ENCODE measurements around the gene SPOCK1. TPM values are rescaled to one million over a fixed set of nuclear protein-coding genes. Genes with fewer than 3 reads are reported as not detected.

The SPOCK1 gene
- polyA plus RNA-seq, 1 donor = 6.3 TPM

- Histone ChIP-seq H3K4me1 (ENCODE audit: control insufficient read depth, insufficient read depth, low read length) (no peaks in the 10 kb centered on the region), H3K27me3 (ENCODE audit: control insufficient read depth, insufficient read depth, low read length) (no peaks in the 10 kb centered on the region), H3K4me3 (ENCODE audit: low read length) (no peak overlapping the region), H3K36me3 (ENCODE audit: control insufficient read depth, insufficient read depth, low read length) (no peaks in the 10 kb centered on the region), H3K27ac (ENCODE audit: low read length) (no peak overlapping the region), H3K9me3 (ENCODE audit: control insufficient read depth, low read depth, low read length) (no peaks in the 10 kb centered on the region)
- no peak for DNase-seq
- WGBS (ENCODE audit: insufficient coverage, low lambda C conversion rate) = no CpG with 5 or more reads among the region's 4 CpGs
Observed at GRCh38 chr5:137340881-137341280, 158.2 kb downstream of the SPOCK1 start.

GRCh38 chr5:137336565-137337120, 162.5 kb downstream of the SPOCK1 start:
- no peak for DNase-seq
- Histone ChIP-seq H3K36me3 (ENCODE audit: control insufficient read depth, insufficient read depth, low read length) (no peaks in the 10 kb centered on the region), H3K27ac (ENCODE audit: low read length) (no peak overlapping the region), H3K27me3 (ENCODE audit: control insufficient read depth, insufficient read depth, low read length) (no peaks in the 10 kb centered on the region), H3K4me1 (ENCODE audit: control insufficient read depth, insufficient read depth, low read length) (no peaks in the 10 kb centered on the region), H3K4me3 (ENCODE audit: low read length) (no peak overlapping the region), H3K9me3 (ENCODE audit: control insufficient read depth, low read depth, low read length) (no peaks in the 10 kb centered on the region)

GRCh38 chr5:137336161-137336560, 163.0 kb downstream of the SPOCK1 start:
- Histone ChIP-seq H3K9me3 (ENCODE audit: control insufficient read depth, low read depth, low read length) (no peaks in the 10 kb centered on the region), H3K27me3 (ENCODE audit: control insufficient read depth, insufficient read depth, low read length) (no peaks in the 10 kb centered on the region), H3K36me3 (ENCODE audit: control insufficient read depth, insufficient read depth, low read length) (no peaks in the 10 kb centered on the region), H3K27ac (ENCODE audit: low read length) (no peak overlapping the region), H3K4me3 (ENCODE audit: low read length) (no peak overlapping the region), H3K4me1 (ENCODE audit: control insufficient read depth, insufficient read depth, low read length) (no peaks in the 10 kb centered on the region)
- no peak for DNase-seq
- WGBS (ENCODE audit: insufficient coverage, low lambda C conversion rate) = no CpG with 5 or more reads among the region's 1 CpG

- H3K4me1 ChIP-seq (ENCODE audit: control insufficient read depth, insufficient read depth, low read length) = no peaks in the 10 kb centered on the region
- DNase-seq = no peak
- WGBS (ENCODE audit: insufficient coverage, low lambda C conversion rate) = no CpG with 5 or more reads among the region's 5 CpGs
- no peak overlapping the region for H3K4me3 ChIP-seq (ENCODE audit: low read length)
- no peaks in the 10 kb centered on the region for H3K27me3 ChIP-seq (ENCODE audit: control insufficient read depth, insufficient read depth, low read length)
- no peaks in the 10 kb centered on the region for H3K9me3 ChIP-seq (ENCODE audit: control insufficient read depth, low read depth, low read length)
- H3K27ac ChIP-seq (ENCODE audit: low read length) = no peak overlapping the region
- no peaks in the 10 kb centered on the region for H3K36me3 ChIP-seq (ENCODE audit: control insufficient read depth, insufficient read depth, low read length)
Observed at GRCh38 chr5:137335493-137335892, 163.6 kb downstream of the SPOCK1 start.

GRCh38 chr5:137333928-137334327, 165.2 kb downstream of the SPOCK1 start:
- Histone ChIP-seq H3K36me3 (ENCODE audit: control insufficient read depth, insufficient read depth, low read length) (no peaks in the 10 kb centered on the region), H3K4me3 (ENCODE audit: low read length) (no peak overlapping the region), H3K27ac (ENCODE audit: low read length) (no peak overlapping the region), H3K4me1 (ENCODE audit: control insufficient read depth, insufficient read depth, low read length) (no peaks in the 10 kb centered on the region), H3K27me3 (ENCODE audit: control insufficient read depth, insufficient read depth, low read length) (peaks cover under 1% of the 10 kb centered on the region), H3K9me3 (ENCODE audit: control insufficient read depth, low read depth, low read length) (no peaks in the 10 kb centered on the region)
- no peak for DNase-seq
- WGBS (ENCODE audit: insufficient coverage, low lambda C conversion rate) = no CpG with 5 or more reads among the region's 3 CpGs

GRCh38 chr5:137333475-137333874, 165.7 kb downstream of the SPOCK1 start:
- H3K27ac ChIP-seq (ENCODE audit: low read length) = no peak overlapping the region
- WGBS (ENCODE audit: insufficient coverage, low lambda C conversion rate) = no CpG with 5 or more reads among the region's 4 CpGs

GRCh38 chr5:137332296-137332695, 166.8 kb downstream of the SPOCK1 start:
- Histone ChIP-seq H3K27me3 (ENCODE audit: control insufficient read depth, insufficient read depth, low read length) (peaks cover 2% of the 10 kb centered on the region), H3K9me3 (ENCODE audit: control insufficient read depth, low read depth, low read length) (no peaks in the 10 kb centered on the region), H3K36me3 (ENCODE audit: control insufficient read depth, insufficient read depth, low read length) (no peaks in the 10 kb centered on the region), H3K4me3 (ENCODE audit: low read length) (no peak overlapping the region), H3K4me1 (ENCODE audit: control insufficient read depth, insufficient read depth, low read length) (no peaks in the 10 kb centered on the region), H3K27ac (ENCODE audit: low read length) (no peak overlapping the region)
- DNase-seq = no peak
- no CpG with 5 or more reads among the region's 6 CpGs for WGBS (ENCODE audit: insufficient coverage, low lambda C conversion rate)

More at GRCh38 chr5:137333475-137333874, 165.7 kb downstream of the SPOCK1 start:
- no peaks in the 10 kb centered on the region for H3K36me3 ChIP-seq (ENCODE audit: control insufficient read depth, insufficient read depth, low read length)
- no peaks in the 10 kb centered on the region for H3K9me3 ChIP-seq (ENCODE audit: control insufficient read depth, low read depth, low read length)
- no peak for DNase-seq
- no peaks in the 10 kb centered on the region for H3K4me1 ChIP-seq (ENCODE audit: control insufficient read depth, insufficient read depth, low read length)
- H3K27me3 ChIP-seq (ENCODE audit: control insufficient read depth, insufficient read depth, low read length) = peaks cover 2% of the 10 kb centered on the region
- no peak overlapping the region for H3K4me3 ChIP-seq (ENCODE audit: low read length)

- no CpG with 5 or more reads among the region's 8 CpGs for WGBS (ENCODE audit: insufficient coverage, low lambda C conversion rate)
- Histone ChIP-seq H3K36me3 (ENCODE audit: control insufficient read depth, insufficient read depth, low read length) (no peaks in the 10 kb centered on the region), H3K4me1 (ENCODE audit: control insufficient read depth, insufficient read depth, low read length) (no peaks in the 10 kb centered on the region), H3K9me3 (ENCODE audit: control insufficient read depth, low read depth, low read length) (no peaks in the 10 kb centered on the region), H3K27me3 (ENCODE audit: control insufficient read depth, insufficient read depth, low read length) (peaks cover 2% of the 10 kb centered on the region), H3K4me3 (ENCODE audit: low read length) (no peak overlapping the region), H3K27ac (ENCODE audit: low read length) (no peak overlapping the region)
- DNase-seq = no peak
Observed at GRCh38 chr5:137329586-137330296, 169.4 kb downstream of the SPOCK1 start.

GRCh38 chr5:137328991-137329390, 170.1 kb downstream of the SPOCK1 start:
- no peak overlapping the region for H3K27ac ChIP-seq (ENCODE audit: low read length)
- no peaks in the 10 kb centered on the region for H3K36me3 ChIP-seq (ENCODE audit: control insufficient read depth, insufficient read depth, low read length)
- H3K27me3 ChIP-seq (ENCODE audit: control insufficient read depth, insufficient read depth, low read length) = peaks cover 2% of the 10 kb centered on the region
- no peak for DNase-seq
- H3K9me3 ChIP-seq (ENCODE audit: control insufficient read depth, low read depth, low read length) = no peaks in the 10 kb centered on the region
- H3K4me1 ChIP-seq (ENCODE audit: control insufficient read depth, insufficient read depth, low read length) = no peaks in the 10 kb centered on the region
- no CpG with 5 or more reads among the region's 3 CpGs for WGBS (ENCODE audit: insufficient coverage, low lambda C conversion rate)
- no peak overlapping the region for H3K4me3 ChIP-seq (ENCODE audit: low read length)

- Histone ChIP-seq H3K4me3 (ENCODE audit: low read length) (no peak overlapping the region), H3K9me3 (ENCODE audit: control insufficient read depth, low read depth, low read length) (no peaks in the 10 kb centered on the region), H3K27ac (ENCODE audit: low read length) (no peak overlapping the region), H3K4me1 (ENCODE audit: control insufficient read depth, insufficient read depth, low read length) (no peaks in the 10 kb centered on the region), H3K36me3 (ENCODE audit: control insufficient read depth, insufficient read depth, low read length) (no peaks in the 10 kb centered on the region), H3K27me3 (ENCODE audit: control insufficient read depth, insufficient read depth, low read length) (peaks cover 2% of the 10 kb centered on the region)
- 100% methylated on average over 1 of the region's 9 CpGs for WGBS (ENCODE audit: insufficient coverage, low lambda C conversion rate)
- DNase-seq = no peak
Observed at GRCh38 chr5:137328463-137328862, 170.7 kb downstream of the SPOCK1 start.

- Histone ChIP-seq H3K9me3 (ENCODE audit: control insufficient read depth, low read depth, low read length) (peaks cover 5% of the 10 kb centered on the region), H3K27ac (ENCODE audit: low read length) (no peak overlapping the region), H3K27me3 (ENCODE audit: control insufficient read depth, insufficient read depth, low read length) (peaks cover 2% of the 10 kb centered on the region), H3K36me3 (ENCODE audit: control insufficient read depth, insufficient read depth, low read length) (no peaks in the 10 kb centered on the region), H3K4me3 (ENCODE audit: low read length) (no peak overlapping the region), H3K4me1 (ENCODE audit: control insufficient read depth, insufficient read depth, low read length) (no peaks in the 10 kb centered on the region)
- 60% methylated on average over 1 of the region's 4 CpGs for WGBS (ENCODE audit: insufficient coverage, low lambda C conversion rate)
- no peak for DNase-seq
Observed at GRCh38 chr5:137325721-137326120, 173.4 kb downstream of the SPOCK1 start.
